ENCODE data around the gene CDH11. TPM values are rescaled to one million over a fixed set of nuclear protein-coding genes. Genes with fewer than 3 reads are reported as not detected.

CDH11 gene
- total and polyA plus RNA-seq, 2 of the 4 experiments (the other 2 are of a cell fraction): 266 to 601 TPM

DNA sequence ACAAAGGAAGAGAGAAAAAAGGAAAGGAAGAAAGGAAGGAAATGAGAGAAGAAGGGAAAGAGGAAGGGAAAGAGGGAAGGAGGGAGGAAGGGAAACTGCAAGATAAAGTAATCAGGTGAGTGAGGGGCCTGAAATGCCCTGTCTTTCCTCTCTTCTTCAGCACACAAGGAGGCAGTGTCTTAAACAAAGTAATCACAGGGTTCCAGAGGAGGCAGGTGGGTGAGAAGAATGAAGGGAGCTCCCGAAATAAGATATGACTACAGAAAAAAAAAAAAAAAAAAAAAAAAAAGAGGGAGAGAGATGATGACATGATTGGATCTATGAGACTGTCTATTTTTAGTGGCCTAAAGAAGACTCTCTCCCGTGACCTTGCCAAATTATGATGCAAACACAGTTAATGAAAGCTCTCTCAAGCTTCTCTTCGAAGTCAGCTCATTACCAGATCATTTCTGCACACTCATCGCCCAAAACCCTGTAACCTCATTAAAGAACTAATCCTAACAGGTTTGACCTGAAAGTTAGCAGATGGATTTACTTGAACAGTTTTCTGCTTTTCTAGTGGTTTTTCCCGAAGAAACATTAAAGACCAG lies 53.6 kb downstream of the CDH11 start (continued):
- TF ChIP-seq, protein P1, sequence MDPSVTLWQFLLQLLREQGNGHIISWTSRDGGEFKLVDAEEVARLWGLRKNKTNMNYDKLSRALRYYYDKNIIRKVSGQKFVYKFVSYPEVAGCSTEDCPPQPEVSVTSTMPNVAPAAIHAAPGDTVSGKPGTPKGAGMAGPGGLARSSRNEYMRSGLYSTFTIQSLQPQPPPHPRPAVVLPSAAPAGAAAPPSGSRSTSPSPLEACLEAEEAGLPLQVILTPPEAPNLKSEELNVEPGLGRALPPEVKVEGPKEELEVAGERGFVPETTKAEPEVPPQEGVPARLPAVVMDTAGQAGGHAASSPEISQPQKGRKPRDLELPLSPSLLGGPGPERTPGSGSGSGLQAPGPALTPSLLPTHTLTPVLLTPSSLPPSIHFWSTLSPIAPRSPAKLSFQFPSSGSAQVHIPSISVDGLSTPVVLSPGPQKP (IDR thresholded peaks at IDR 0.05; ENCODE audit: borderline replicate concordance, low read depth, low read length): no peak

DNA sequence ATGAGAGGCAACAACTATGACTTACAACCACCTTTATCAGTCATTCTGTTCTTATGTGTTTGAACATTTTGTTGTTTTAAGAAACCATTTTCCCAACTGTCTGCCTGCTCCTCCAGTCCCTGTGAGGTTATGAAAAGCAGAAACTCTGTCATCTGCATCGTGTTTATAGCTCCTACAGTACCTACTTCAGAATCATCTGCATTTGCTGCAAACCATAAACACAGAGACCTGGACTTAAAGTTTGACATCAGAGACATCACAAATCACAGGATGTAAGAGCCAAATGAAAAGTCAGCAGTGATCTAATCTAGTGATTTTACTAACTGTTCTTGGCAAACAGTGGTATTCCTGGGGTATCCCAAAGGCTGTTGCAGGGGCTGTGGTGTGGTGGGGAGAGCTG lies 55.2 kb downstream of the CDH11 start:
- intact Hi-C loops (cut with micrococcal nuclease): no loop called here
- no peak for ATAC-seq (ENCODE audit: low read depth)
- no peak overlapping the region for H3K27ac ChIP-seq (ENCODE audit: insufficient read depth, low read length)

More for the DNA sequence above, 55.2 kb downstream of the CDH11 start:
- Histone ChIP-seq H3K4me3 (ENCODE audit: insufficient read depth, low read depth, low read length) (no peak overlapping the region), H4K20me1 (ENCODE audit: insufficient read depth, low read length) (peaks cover 84% of the 10 kb centered on the region), H4K8ac (ENCODE audit: low read depth in 2 of 2, low read length in 2 of 2) (no peak overlapping the region), H3K4me2 (ENCODE audit: low read depth, low read length) (no peak overlapping the region), H3K27me3 (ENCODE audit: control insufficient read depth, insufficient read depth, low read length) (no peaks in the 10 kb centered on the region), H3K36me3 (ENCODE audit: control insufficient read depth, insufficient read depth, low read length) (peaks cover 8% of the 10 kb centered on the region), H3K79me1 (ENCODE audit: low read depth in 1 of 2, low read length in 2 of 2) (peaks cover 40 to 92% of the 10 kb centered on the region in 2 experiments), H2AK5ac (ENCODE audit: low read depth, low read length) (0 out of 2 replicates have a peak overlapping the region, but pooled peaks have one; percentile 7), H4K91ac (ENCODE audit: insufficient read depth, low read depth, low read length) (no peak overlapping the region), H2AFZ (replicated peaks; ENCODE audit: low read length, poor library complexity) (no peak overlapping the region), H3K4me1 (ENCODE audit: control insufficient read depth, insufficient read depth, low read length) (peaks cover 35% of the 10 kb centered on the region), H3K4ac (ENCODE audit: low read depth, low read length) (no peak overlapping the region), H2BK15ac (ENCODE audit: low read depth, low read length) (no peak overlapping the region), H2BK5ac (ENCODE audit: low read depth, low read length, poor library complexity, severe bottlenecking) (no peak overlapping the region), H3K18ac (ENCODE audit: low read depth, low read length) (no peak overlapping the region), H2BK120ac (ENCODE audit: low read depth, low read length) (no peak overlapping the region), H3K56ac (ENCODE audit: extremely low read depth, insufficient read depth, low read length) (no peak overlapping the region), H3K14ac (replicated peaks; ENCODE audit: low read depth, low read length) (peak overlapping the region; percentile 7; the same call in 1 of the 2 replicates), H4K5ac (ENCODE audit: low read depth, low read length) (no peak overlapping the region), H3K9ac (ENCODE audit: low read depth, low read length) (no peak overlapping the region), H2AK9ac (replicated peaks; ENCODE audit: low read depth, low read length, poor library complexity) (no peak overlapping the region), H3K23ac (ENCODE audit: low read depth, low read length) (no peak overlapping the region), H3K9me1 (ENCODE audit: insufficient read depth, low read length) (peaks cover 37% of the 10 kb centered on the region), H3K9me3 (ENCODE audit: control insufficient read depth, insufficient read depth, low read length) (no peaks in the 10 kb centered on the region), H2BK20ac (ENCODE audit: low read depth, low read length) (no peak overlapping the region)
- POLR2A ChIA-PET (ENCODE audit: unreplicated experiment): no interaction called here
- CTCF ChIA-PET: no interaction called here
- TF ChIP-seq RCOR1 (IDR thresholded peaks at IDR 0.05; ENCODE audit: insufficient replicate concordance, low read length): no peak
- TF ChIP-seq MAFK (IDR thresholded peaks at IDR 0.05; ENCODE audit: low read depth, low read length): no peak
- no peak for TF ChIP-seq MAZ (IDR thresholded peaks at IDR 0.05; ENCODE audit: borderline replicate concordance, low read depth, low read length)
- TF ChIP-seq, protein P2, sequence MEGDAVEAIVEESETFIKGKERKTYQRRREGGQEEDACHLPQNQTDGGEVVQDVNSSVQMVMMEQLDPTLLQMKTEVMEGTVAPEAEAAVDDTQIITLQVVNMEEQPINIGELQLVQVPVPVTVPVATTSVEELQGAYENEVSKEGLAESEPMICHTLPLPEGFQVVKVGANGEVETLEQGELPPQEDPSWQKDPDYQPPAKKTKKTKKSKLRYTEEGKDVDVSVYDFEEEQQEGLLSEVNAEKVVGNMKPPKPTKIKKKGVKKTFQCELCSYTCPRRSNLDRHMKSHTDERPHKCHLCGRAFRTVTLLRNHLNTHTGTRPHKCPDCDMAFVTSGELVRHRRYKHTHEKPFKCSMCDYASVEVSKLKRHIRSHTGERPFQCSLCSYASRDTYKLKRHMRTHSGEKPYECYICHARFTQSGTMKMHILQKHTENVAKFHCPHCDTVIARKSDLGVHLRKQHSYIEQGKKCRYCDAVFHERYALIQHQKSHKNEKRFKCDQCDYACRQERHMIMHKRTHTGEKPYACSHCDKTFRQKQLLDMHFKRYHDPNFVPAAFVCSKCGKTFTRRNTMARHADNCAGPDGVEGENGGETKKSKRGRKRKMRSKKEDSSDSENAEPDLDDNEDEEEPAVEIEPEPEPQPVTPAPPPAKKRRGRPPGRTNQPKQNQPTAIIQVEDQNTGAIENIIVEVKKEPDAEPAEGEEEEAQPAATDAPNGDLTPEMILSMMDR (conservative IDR thresholded peaks at IDR 0.05; ENCODE audit: low read depth, low read length): no peak
- TF ChIP-seq POLR2A (IDR thresholded peaks at IDR 0.05; ENCODE audit: low read depth, low read length): no peak
- TF ChIP-seq, protein P1 (IDR thresholded peaks at IDR 0.05; ENCODE audit: borderline replicate concordance, low read depth, low read length): no peak
- no peak for TF ChIP-seq FOS (IDR thresholded peaks at IDR 0.05; ENCODE audit: low read depth, low read length)
- no peak for TF ChIP-seq BHLHE40 (IDR thresholded peaks at IDR 0.05; ENCODE audit: low read depth, low read length)
- TF ChIP-seq CHD1 (IDR thresholded peaks at IDR 0.05; ENCODE audit: low read depth, low read length): no peak
- in situ Hi-C loops (cut with MboI; ENCODE audit: low sequenced_read_pairs): no loop called here
- dilution Hi-C loops (cut with HindIII; ENCODE audit: low sequenced_read_pairs, unreplicated experiment): no loop called here
- peak; percentile 58 for DNase-seq
- BruUV-seq (replicated peaks): no TSS peak
- WGBS, 2 experiments (ENCODE audit: extremely low coverage in 2 of 2, insufficient read length in 1 of 2): no CpG with 5 or more reads among the region's 1 CpG
